ENCODE results near the gene SEPTIN11.

Gene SEPTIN11

GRCh38 chr4:76982638-76983584 is 33.4 kb downstream of the SEPTIN11 start:
- no peak for DNase-seq

GRCh38 chr4:76984127-76984526 is 34.6 kb downstream of the SEPTIN11 start:
- no peak for DNase-seq

- no peak for DNase-seq
These were observed 35.2 kb downstream of the SEPTIN11 start for GRCh38 chr4:76984788-76985211.

GRCh38 chr4:76987153-76987591 is 37.6 kb downstream of the SEPTIN11 start:
- no peak for DNase-seq

- no peak for DNase-seq
These were observed 38.1 kb downstream of the SEPTIN11 start for GRCh38 chr4:76987685-76988084.

- DNase-seq: peak in 1 of 2 experiments; percentile 40
These were observed 40.0 kb downstream of the SEPTIN11 start for GRCh38 chr4:76989391-76990061.

GRCh38 chr4:76990288-76991080 is 40.9 kb downstream of the SEPTIN11 start:
- DNase-seq: no peak

GRCh38 chr4:76991161-76991660 is 41.7 kb downstream of the SEPTIN11 start:
- no peak for DNase-seq

- DNase-seq: peak; percentile 7 to 51
These were observed 44.5 kb downstream of the SEPTIN11 start for GRCh38 chr4:76993787-76994641.

GRCh38 chr4:76995776-76996175 is 46.2 kb downstream of the SEPTIN11 start:
- DNase-seq: no peak

GRCh38 chr4:76996445-76996844 is 46.9 kb downstream of the SEPTIN11 start:
- DNase-seq: no peak

GRCh38 chr4:76997077-76997476 is 47.5 kb downstream of the SEPTIN11 start:
- DNase-seq: no peak

- no peak for DNase-seq
These were observed 48.0 kb downstream of the SEPTIN11 start for GRCh38 chr4:76997532-76997931.

GRCh38 chr4:76998251-76998901 is 48.8 kb downstream of the SEPTIN11 start:
- DNase-seq: no peak

Data from stimulated activated CD4-positive, alpha-beta T cell treated with anti-CD3 and anti-CD28 coated beads, Interleukin-4, amount 100 ng/mL, for 4 hours (primary cell).